OCI-LY7 (cell line): ENCODE data around the gene CDYL. TPM values are rescaled to one million over a fixed set of nuclear protein-coding genes. Genes with fewer than 3 reads are reported as not detected.

Source experiments
- BruUV-seq: library from RNA; stranded (reverse); fragments of 400-500 nt; replicated peaks from 2 replicates; lab custom pipeline; 2021; lab: Mats Ljungman, UMichigan
- CTCF ChIA-PET: fragments of 300-600 bp; sonication (Branson Sonifier 250); formaldehyde crosslinking; loops from one replicate; lab custom pipeline; 2022; ENCODE audit warnings: antibody characterized with exemption; ENCODE audit not compliant: unreplicated experiment; lab: Charles Lee
- POLR2A ChIA-PET: fragments of 300-600 bp; sonication (Branson Sonifier 250); formaldehyde crosslinking; loops from one replicate; lab custom pipeline; 2022; ENCODE audit warnings: antibody characterized with exemption; lab: Charles Lee
- DNase-seq: peaks from one replicate; pipeline ENCODE4 v3.0.0-alpha.2; 2015; ENCODE audit warnings: low spot score
- H2AFZ ChIP-seq: fragments of 200-600 bp; sonication (generic), shearing (Covaris generic); 2 replicates; pipeline ENCODE4 v1.6.1; 2014; ENCODE audit warnings: mild to moderate bottlenecking, antibody characterized with exemption, low read length, moderate library complexity
- H3K27ac ChIP-seq: fragments of 200-600 bp; sonication (generic); 2 replicates; pipeline ENCODE4 v1.5.1; 2014; ENCODE audit warnings: mixed run types, low read depth, mild to moderate bottlenecking, moderate library complexity, low read length, inconsistent platforms; ENCODE audit not compliant: poor library complexity, severe bottlenecking
- H3K36me3 ChIP-seq: fragments of 200-600 bp; sonication (generic); 2 replicates; pipeline ENCODE4 v1.6.1; 2014; ENCODE audit warnings: mild to moderate bottlenecking, antibody characterized with exemption, low read length, moderate library complexity, mixed read lengths; ENCODE audit not compliant: insufficient read depth
- H3K4me1 ChIP-seq: fragments of 200-600 bp; sonication (generic); 2 replicates; pipeline ENCODE4 v1.5.1; 2014; ENCODE audit warnings: mild to moderate bottlenecking, low read length; ENCODE audit not compliant: insufficient read depth, poor library complexity, severe bottlenecking
- H3K4me2 ChIP-seq: fragments of 200-600 bp; sonication (generic); 2 replicates; pipeline ENCODE4 v1.6.1; 2014; ENCODE audit warnings: mild to moderate bottlenecking, low read length
- H3K4me3 ChIP-seq: fragments of 200-600 bp; sonication (generic); 2 replicates; pipeline ENCODE4 v1.5.1; 2014; ENCODE audit warnings: mild to moderate bottlenecking, low read depth, low read length; ENCODE audit not compliant: poor library complexity, severe bottlenecking
- H3K79me2 ChIP-seq: fragments of 200-600 bp; sonication (generic); 2 replicates; pipeline ENCODE4 v1.6.1; 2016; ENCODE audit warnings: low read depth, mild to moderate bottlenecking, low read length, moderate library complexity, mixed read lengths; ENCODE audit not compliant: insufficient read depth
- H3K9me2 ChIP-seq: fragments of 200-600 bp; sonication (generic); 2 replicates; pipeline ENCODE4 v1.6.1; 2016; ENCODE audit warnings: mild to moderate bottlenecking, low read length, mixed read lengths; ENCODE audit not compliant: insufficient read depth
- H3K9me3 ChIP-seq: fragments of 200-600 bp; sonication (generic); 2 replicates; pipeline ENCODE4 v1.6.1; 2014; ENCODE audit warnings: mild to moderate bottlenecking, mixed run types, low read length, mixed read lengths
- H4K20me1 ChIP-seq: fragments of 200-600 bp; sonication (generic); 2 replicates; pipeline ENCODE4 v1.6.1; 2014; ENCODE audit warnings: mild to moderate bottlenecking, antibody characterized with exemption, low read length, moderate library complexity, mixed read lengths; ENCODE audit not compliant: insufficient read depth
- EZH2phosphoT487 ChIP-seq: fragments of 200-600 bp; sonication (generic); IDR thresholded peaks from 2 replicates; pipeline ENCODE4 v1.6.1; 2018; ENCODE audit warnings: low read depth, borderline replicate concordance, mild to moderate bottlenecking, mixed run types, antibody characterized with exemption, low read length, moderate library complexity, mixed read lengths
- intact Hi-C: fragments of 100-400 bp; cut with micrococcal nuclease; formaldehyde crosslinking; loops from one replicate; pipeline ENCODE4 v1.10.0; 2022; ENCODE audit not compliant: unreplicated experiment
- total RNA-seq, 2 experiments: library from RNA; depleted of rRNA in 1 of 2; stranded (reverse); fragments of >200 nt in 1 of 2; shearing (Covaris generic) in 1 of 2; gene quantifications; 2 replicates each; pipeline ENCODE4 v1.2.3, GENCODE V29; 2014 to 2022
- TF ChIP-seq, protein P1 (sequence below): fragments of 200-600 bp; sonication (generic); conservative IDR thresholded peaks from 2 replicates; pipeline ENCODE4 v1.5.1; 2014; ENCODE audit warnings: mild to moderate bottlenecking, antibody characterized with exemption, low read length, moderate library complexity, mixed read lengths

Gene CDYL
- total RNA-seq, 2 experiments from 2014 or later: 33.6 to 76.4 TPM

DNA sequence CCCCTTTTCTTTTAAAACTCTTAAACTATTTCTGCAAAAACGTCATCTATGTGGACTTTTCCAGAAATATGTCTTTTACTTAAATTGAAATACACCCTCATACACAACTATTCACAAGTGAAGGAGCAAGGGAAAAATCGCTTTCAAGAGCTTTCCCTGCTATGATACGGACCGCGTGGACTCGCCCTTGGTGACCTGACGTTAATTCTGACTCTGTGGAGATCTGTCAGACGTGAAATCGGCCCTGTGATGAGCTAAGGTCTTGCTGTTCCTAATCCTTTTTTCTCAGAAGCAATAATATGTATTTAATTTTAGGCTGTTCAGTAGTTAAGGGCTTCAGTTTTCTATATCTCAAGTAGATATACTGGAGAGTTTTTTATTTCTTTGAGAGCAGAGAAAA lies 114.0 kb downstream of the CDYL start:
- Histone ChIP-seq H3K79me2 (peaks cover 52% of the 10 kb centered on the region), H3K4me3 (no peak overlapping the region), H4K20me1 (no peaks in the 10 kb centered on the region), H3K27ac (no peak overlapping the region), H3K9me2 (no peaks in the 10 kb centered on the region), H3K36me3 (peaks cover 14% of the 10 kb centered on the region), H2AFZ (no peak overlapping the region), H3K9me3 (no peaks in the 10 kb centered on the region; the same call in 1 of the 2 replicates), H3K4me1 (peaks cover 38% of the 10 kb centered on the region), H3K4me2 (no peak overlapping the region)
- POLR2A ChIA-PET: interaction anchor here (0.7 kb wide), 1 partner anchor 14 kb away, joined by 7 read pairs; no protein-coding TSS in a partner anchor
- intact Hi-C loops: no loop called here
- DNase-seq: no peak
- CTCF ChIA-PET: no interaction called here
- TF ChIP-seq, protein P1, sequence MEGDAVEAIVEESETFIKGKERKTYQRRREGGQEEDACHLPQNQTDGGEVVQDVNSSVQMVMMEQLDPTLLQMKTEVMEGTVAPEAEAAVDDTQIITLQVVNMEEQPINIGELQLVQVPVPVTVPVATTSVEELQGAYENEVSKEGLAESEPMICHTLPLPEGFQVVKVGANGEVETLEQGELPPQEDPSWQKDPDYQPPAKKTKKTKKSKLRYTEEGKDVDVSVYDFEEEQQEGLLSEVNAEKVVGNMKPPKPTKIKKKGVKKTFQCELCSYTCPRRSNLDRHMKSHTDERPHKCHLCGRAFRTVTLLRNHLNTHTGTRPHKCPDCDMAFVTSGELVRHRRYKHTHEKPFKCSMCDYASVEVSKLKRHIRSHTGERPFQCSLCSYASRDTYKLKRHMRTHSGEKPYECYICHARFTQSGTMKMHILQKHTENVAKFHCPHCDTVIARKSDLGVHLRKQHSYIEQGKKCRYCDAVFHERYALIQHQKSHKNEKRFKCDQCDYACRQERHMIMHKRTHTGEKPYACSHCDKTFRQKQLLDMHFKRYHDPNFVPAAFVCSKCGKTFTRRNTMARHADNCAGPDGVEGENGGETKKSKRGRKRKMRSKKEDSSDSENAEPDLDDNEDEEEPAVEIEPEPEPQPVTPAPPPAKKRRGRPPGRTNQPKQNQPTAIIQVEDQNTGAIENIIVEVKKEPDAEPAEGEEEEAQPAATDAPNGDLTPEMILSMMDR: no peak
- no peak for TF ChIP-seq EZH2phosphoT487
- no TSS peak for BruUV-seq

DNA sequence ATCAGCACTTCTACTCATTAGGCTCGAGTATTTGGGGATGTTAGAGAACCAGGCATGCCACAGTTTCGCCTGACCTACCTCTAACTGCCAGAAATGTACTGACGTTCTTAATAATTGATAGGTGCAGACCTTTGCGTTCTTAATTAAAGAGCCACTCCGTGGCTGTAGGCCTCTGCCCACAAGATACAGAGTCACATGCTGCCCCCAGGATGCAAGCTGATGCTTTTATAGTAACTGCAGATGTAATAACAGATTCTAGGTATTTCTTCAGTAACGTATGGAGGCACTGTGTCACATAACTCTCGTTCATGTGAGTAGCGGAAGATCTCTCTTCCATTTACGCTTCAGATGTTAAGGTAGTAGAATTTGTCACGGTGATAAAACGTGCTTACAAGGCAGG lies 114.4 kb downstream of the CDYL start:
- Histone ChIP-seq H3K4me2 (no peak overlapping the region), H3K79me2 (peaks cover 47% of the 10 kb centered on the region), H2AFZ (no peak overlapping the region), H4K20me1 (no peaks in the 10 kb centered on the region), H3K4me3 (no peak overlapping the region), H3K9me3 (no peaks in the 10 kb centered on the region; the same call in 1 of the 2 replicates), H3K27ac (no peak overlapping the region), H3K9me2 (no peaks in the 10 kb centered on the region), H3K4me1 (peaks cover 33% of the 10 kb centered on the region), H3K36me3 (peaks cover 14% of the 10 kb centered on the region)
- no peak for DNase-seq
- ChIA-PET POLR2A (interaction anchor here (0.7 kb wide), 1 partner anchor 15 kb away, joined by 7 read pairs; no protein-coding TSS in a partner anchor), CTCF (interaction anchor here (0.6 kb wide), 1 partner anchor 11 kb away, joined by 3 read pairs; no protein-coding TSS in a partner anchor)
- intact Hi-C loops: no loop called here
- TF ChIP-seq, protein P1: no peak
- TF ChIP-seq EZH2phosphoT487: no peak
- no TSS peak for BruUV-seq

DNA sequence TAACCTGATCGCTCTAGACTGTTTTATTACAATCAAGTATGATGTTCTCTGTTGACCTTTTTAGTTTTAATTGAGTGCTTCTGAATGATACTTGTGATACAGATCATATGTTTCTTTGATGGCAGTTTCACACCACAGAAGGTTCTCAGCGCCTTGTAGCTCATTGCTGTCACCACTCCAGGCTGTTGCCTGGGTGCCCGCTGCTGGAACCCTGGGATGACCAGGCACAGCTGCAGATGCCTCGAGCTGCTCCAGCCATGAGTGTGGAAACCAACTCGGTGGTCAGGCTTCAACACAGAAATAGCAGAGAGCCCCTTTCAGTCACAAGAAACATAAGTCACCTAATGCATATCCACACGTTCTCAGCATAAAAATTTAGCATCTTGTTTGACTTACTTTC lies 114.9 kb downstream of the CDYL start:
- Histone ChIP-seq H3K79me2 (peaks cover 42% of the 10 kb centered on the region), H3K4me3 (no peak overlapping the region), H3K4me1 (peaks cover 28% of the 10 kb centered on the region), H3K4me2 (no peak overlapping the region), H2AFZ (no peak overlapping the region), H3K36me3 (peaks cover 18% of the 10 kb centered on the region), H3K9me2 (no peaks in the 10 kb centered on the region), H3K9me3 (no peaks in the 10 kb centered on the region; the same call in 1 of the 2 replicates), H4K20me1 (no peaks in the 10 kb centered on the region), H3K27ac (no peak overlapping the region)
- POLR2A ChIA-PET: interaction anchor here (1.0 kb wide), 1 partner anchor 12 kb away, joined by 3 read pairs; no protein-coding TSS in a partner anchor
- BruUV-seq: no TSS peak
- TF ChIP-seq, protein P1: no peak
- no peak for TF ChIP-seq EZH2phosphoT487
- CTCF ChIA-PET: interaction anchor here (0.6 kb wide), 1 partner anchor 10 kb away, joined by 3 read pairs; no protein-coding TSS in a partner anchor
- DNase-seq: no peak
- intact Hi-C loops: no loop called here
